HG03095 (cell line): ENCODE measurements around the gene SFMBT2.
"Not testable (repeated sequence)": the region's sequence is repeated elsewhere in the genome, so short reads cannot be mapped to it uniquely, and the experiment has no call there.

Experiments
- ATAC-seq: cut with Tn5 transposase; IDR thresholded peaks from one replicate; pipeline ENCODE4 v1.9.1; 2021; ENCODE audit warnings: moderate library complexity; ENCODE audit not compliant: unreplicated experiment

The SFMBT2 gene

GRCh38 chr10:7403620-7404019 lies 7.2 kb downstream of the SFMBT2 start:
- no peak for ATAC-seq

GRCh38 chr10:7401782-7402181 lies 9.1 kb downstream of the SFMBT2 start:
- ATAC-seq: no peak

DNA sequence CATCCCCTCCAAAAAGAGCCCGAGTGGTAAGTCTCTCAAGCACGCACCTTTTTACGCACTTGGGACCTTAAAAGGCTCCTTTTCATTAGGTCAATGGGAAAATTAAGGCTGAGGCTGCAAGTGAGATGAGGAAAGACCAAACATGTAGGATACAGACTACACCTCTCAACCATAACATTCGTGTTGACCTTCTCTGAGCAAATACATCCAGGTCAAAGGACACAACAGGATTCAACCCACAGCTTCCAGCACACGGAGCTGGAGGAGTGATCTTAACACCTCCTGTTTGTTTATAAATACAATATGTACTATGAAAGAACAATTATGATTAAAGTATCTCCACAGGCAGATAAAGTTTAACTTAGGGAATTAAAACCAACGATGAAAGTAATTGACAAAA lies 9.7 kb downstream of the SFMBT2 start:
- ATAC-seq: no peak

DNA sequence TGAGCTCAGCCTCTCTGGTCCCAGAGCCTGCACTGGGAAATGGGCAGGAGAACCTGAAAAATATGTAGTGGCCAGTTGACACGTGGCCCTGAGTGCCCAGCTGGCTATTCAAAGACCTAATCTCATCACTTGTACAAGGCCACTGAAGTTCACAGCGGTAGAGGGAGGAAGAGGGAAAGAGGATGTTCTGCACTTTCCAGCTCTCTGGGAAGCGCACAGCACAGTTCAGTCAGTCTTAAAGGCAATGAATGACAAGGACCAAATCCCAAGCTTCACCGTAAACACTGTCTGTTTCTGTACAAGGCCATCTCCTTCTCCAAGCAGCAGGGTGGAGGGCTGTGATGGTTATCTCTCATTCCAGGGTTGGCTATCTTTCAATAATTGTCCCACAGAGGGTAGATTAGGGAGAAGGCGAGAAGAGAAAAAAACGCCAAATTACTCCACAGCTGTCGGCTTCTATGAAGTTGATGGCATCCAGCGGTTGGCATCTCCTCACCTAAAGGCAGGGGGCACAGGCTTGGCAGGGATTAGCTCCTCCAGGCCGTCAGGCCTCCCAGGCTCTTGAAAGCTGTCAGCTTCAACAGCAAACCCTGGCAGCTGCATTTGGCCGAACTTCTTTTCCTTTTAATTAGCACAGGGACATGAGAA lies 10.6 kb downstream of the SFMBT2 start:
- no peak for ATAC-seq

- no peak for ATAC-seq
These were observed 11.3 kb downstream of the SFMBT2 start for GRCh38 chr10:7399533-7399932.

- ATAC-seq: no peak
These were observed 13.5 kb downstream of the SFMBT2 start for GRCh38 chr10:7397049-7398035.

GRCh38 chr10:7392301-7392700 lies 18.5 kb downstream of the SFMBT2 start:
- not testable (repeated sequence) for ATAC-seq

DNA sequence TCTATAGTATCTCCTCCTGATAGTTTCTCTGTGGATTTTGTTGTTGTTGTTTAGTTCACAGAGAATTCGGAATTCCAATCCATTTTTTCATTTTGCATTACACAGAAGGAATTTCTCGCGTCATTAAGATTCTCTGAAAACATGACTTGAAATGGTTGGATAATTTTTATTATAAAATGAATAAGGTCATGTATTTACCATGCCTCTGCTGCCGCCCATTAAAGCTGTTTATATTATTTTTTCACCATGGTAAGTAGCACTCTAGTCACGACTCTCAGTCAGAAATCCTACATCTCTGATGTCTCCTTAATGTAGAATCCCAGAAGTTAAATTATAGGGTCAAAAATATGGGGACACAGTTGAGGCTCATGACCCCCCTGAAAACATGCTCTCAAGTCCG lies 19.1 kb downstream of the SFMBT2 start:
- no peak for ATAC-seq

DNA sequence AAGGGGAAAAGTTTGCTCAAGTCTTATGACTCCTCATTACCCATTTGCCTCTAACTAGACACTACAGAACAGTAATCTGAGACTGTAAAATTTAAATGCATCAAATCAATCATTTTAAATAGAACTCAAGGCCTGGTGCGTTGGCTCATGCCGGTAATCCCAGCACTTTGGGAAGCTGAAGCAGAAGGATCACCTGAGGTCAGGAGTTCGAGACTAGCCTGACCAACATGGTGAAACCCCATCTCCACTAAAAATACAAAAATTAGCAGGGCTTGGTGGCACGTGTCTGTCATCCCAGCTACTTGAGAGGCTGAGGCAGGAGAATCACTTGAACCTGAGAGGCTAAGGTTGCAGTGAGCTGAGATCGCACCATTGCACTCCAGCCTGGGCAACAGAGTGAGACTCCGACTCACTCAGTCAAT lies 20.1 kb downstream of the SFMBT2 start:
- not testable (repeated sequence) for ATAC-seq

DNA sequence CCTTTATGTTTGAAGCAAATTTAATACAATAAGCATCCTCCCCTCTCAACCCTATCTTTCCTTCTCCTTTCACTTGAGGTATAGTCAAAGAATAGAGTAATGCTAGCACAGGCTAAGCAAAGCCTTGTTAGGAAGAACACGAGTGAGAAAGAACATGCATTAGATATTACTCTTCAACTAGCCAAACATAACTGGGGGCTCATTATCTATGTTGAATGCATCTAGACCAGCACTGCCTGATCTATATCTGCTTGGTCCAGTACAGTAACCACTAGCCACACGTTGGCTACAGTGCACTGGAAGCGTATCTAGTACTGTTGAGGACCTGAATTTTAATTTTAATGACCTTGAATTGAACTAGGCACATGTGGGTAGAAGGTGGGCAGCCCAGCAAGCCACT lies 21.0 kb downstream of the SFMBT2 start:
- ATAC-seq: no peak

DNA sequence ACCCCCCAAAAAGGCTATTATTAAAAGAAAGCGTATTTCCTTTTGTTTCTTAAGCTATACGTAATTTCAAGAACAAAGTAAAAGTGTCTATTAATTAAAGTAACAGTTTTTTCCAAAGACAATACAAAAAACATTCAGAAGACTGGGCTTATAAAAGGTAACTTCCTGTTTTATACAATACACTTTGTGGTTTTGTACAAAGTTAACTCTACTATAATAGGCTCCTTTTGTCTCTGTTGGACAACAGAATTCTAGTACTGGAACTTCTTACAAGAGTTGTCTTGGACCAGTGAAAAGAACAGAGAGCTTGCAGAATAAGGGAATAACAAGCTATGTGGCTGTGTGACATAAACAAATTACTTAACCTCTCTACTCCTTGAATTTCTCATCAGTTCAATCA lies 21.5 kb downstream of the SFMBT2 start:
- ATAC-seq: no peak

- ATAC-seq: no peak
These were observed 22.2 kb downstream of the SFMBT2 start for GRCh38 chr10:7388602-7389001.

DNA sequence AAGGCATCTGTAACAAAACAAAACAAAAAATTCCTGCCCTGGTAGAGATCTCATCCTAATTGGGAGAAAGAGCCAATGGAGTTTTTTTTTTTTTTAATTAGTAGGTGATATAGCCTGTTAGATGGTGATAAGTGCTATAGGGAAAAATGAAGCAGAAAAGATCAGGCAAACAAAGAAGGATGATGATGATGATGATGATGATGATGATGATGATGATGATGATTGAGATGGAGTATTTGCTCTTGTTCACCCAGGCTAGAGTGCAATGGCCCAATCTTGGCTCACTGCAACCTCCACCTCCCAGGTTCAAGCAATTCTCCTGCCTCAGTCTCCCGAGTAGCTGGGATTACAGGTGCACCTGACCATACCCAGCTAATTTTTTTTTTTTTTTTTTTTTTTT lies 22.7 kb downstream of the SFMBT2 start:
- not testable (repeated sequence) for ATAC-seq

DNA sequence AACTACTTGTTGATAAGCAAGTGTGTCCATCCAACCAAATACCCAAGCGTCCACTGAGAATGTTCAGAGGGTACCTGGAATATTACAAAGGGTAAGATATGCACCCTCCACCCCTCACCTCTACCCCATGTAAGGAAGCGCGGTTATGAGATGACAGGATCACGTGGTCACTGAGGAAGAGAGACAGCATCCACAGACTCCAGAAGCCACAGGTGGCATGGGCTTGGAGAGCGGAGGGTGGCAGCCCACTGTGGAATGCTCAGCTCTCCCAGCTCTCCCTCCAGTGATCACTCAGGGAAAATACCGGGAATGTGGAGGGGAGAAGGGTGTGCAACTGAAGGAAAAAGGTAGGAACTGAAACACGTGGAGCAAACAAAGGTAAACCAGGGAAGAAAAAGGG lies 25.7 kb downstream of the SFMBT2 start:
- ATAC-seq: no peak

GRCh38 chr10:7383442-7383841 lies 27.4 kb downstream of the SFMBT2 start:
- ATAC-seq: no peak

DNA sequence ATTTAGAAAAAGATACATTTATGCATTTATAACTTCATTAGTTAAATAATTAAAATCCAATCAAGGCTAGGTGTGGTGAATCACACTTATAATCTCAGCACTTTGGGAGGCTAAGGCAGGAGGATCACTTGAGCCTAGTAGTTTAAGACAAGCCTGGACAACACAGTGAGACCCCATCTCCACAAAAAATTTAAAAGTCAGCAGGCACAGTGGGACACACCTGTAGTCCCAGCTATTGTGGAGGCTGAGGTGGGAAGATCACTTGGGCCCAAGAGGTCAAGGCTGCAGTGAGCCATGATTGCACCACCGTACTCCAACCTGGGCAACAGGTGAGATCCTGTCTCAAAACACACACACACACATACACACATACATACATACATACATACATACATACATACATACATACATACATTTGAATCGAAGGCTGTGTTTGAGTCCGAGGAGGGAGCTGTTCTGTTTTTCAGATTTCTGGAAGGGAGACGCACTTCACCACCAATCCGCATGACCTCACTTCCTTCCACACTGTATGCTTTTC lies 30.1 kb downstream of the SFMBT2 start:
- ATAC-seq: no peak

DNA sequence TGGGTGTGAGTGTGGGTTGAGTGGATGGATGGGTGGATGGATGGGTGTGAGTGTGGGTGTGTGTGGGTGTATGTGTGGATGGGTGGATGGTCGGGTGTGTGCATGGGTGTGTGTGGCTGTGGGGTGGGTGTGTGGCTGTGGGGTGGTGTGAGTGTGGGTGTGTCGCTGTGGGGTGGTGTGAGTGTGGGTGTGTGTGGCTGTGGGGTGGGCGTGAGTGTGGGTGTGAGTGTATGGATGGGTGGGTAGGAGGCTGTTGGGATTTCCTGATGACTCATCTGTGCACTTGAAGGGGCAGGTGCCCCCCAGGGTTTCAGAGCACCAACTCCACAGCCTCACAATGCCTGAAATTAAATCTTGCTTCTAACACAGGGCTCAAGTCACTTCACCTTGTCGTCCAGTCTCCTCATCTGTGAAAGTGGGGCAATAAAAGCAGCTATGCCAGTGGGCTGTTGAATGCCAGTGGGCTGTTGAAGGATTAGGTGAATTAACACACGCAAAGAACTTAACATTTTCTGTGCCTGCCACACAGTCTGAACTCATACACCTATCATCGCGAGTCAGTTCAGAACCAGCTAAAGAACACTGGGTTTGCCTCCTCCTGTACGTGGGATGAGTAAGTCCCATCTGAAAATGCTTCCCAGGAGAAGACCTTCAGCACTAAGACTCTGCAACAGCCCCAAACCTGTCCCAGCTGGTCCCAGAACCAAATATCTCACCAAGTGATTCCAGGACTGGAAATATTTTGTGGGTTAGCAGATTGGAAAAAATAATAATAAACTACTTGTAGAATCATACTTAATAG lies 32.0 kb downstream of the SFMBT2 start:
- no peak for ATAC-seq

- ATAC-seq: no peak
These were observed 33.1 kb downstream of the SFMBT2 start for GRCh38 chr10:7377614-7378248.

- ATAC-seq: no peak
These were observed 36.0 kb downstream of the SFMBT2 start for GRCh38 chr10:7374795-7375194.

- no peak for ATAC-seq
These were observed 37.8 kb downstream of the SFMBT2 start for GRCh38 chr10:7373039-7373438.

GRCh38 chr10:7372504-7372903 lies 38.3 kb downstream of the SFMBT2 start:
- ATAC-seq: no peak
